NCI-H748 (cell line): ENCODE measurements around the gene INPP5A.

Experiments used
- DNase-seq: peaks from one replicate; lab custom pipeline; 2025; ENCODE audit not compliant: unreplicated experiment; lab: John Stamatoyannopoulos, UW

INPP5A gene

DNA sequence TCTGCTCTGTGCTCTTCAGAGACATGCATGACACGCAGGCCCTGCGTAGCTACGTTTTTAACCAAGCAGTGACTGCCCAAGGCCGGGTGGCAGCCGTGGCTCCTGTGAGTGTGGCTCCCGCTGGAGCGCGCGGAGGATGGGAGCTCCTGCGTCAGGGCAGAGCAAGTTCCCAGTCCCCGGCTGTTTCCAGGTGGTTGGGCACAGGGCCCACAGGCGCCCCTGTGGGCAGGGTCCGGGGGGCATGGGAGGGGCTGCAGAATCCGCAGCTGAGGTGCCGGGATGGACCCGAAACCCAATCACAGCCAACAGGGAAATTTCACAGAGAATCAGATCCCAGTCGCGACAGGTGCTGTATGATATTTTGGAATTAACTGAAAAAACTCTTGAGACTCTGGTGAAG is 238.6 kb downstream of the INPP5A start:
- no peak for DNase-seq

DNA sequence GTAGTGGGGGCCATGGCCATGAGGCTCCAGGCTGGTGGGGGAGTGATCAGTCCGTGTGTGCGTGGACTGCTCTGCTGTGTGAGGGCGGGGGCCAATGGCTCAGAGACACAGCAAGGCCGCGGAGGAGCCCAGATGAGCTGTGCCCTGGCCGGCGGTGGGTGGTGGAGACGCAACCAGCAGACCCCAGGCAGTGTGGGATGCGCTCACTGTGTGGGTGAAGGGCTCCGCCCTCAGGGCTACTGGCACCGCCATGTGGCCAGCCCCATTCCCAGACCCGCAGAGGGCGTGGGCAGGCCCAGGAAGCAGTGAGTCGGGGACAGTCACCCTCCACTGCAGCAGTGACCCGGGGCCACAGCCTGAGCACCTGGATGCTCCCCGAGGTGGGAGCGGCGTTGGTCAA is 239.2 kb downstream of the INPP5A start:
- no peak for DNase-seq

GRCh38 chr10:132777441-132777840 is 239.9 kb downstream of the INPP5A start:
- no peak for DNase-seq

- DNase-seq, result no peak
Measured at GRCh38 chr10:132779549-132780294, 242.1 kb downstream of the INPP5A start.

DNA sequence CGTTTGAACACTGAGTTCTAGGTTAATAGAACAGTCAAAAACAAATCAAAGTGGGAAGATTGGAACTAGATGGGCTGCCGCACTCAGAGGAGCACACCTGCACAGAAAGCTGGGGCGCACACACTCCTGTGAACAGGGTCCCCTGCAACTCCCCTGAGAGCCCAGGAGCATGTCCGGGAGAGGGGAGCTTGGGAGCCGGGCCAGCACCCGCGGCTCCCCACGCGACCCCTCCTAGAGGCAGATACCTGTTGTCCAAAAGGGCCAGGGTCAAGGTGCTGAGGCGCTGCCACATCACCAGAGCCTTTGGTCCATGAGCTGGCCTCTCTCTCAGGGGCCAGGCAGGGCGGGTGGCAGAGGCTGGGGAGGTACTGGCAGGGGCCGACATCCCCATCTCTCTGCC is 242.8 kb downstream of the INPP5A start:
- DNase-seq, result no peak

- DNase-seq, result no peak
Measured at GRCh38 chr10:132781556-132781955, 244.0 kb downstream of the INPP5A start.

DNA sequence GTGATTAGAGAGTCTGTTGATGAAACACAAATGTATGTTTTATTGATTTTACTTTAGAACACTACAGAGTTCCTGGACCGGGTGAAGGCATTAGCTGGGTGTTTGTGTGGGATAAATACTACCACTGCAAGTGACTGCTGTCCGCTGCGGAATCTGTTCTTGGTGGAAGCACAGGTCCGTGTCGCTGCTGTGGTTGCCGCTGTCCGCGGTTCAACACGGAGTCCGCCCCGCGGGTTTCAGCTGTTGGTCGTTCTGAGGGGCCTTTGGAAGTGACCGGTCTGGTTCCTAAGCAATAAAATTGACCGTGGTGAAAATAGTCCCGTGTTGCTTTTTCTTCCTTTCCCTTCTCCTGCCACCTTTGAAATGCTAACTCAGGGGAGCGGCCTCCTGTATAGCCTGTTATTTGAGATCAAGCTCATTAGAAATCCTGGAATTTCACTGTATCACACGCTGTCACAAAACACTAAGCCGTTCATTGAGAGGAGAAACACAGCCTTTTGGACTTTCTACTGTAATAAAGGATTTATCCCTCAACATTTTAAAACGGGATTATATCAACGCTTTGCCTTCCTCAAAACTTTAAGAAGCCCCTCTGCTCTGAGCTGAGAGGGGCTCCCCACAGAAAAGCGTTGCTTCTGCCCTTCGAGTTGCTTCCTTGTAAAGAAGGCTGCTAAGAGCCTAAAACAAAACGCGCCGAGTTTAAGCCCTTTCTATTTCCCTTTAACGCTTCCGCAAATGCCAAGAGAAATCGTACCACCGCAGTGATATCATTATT is 245.8 kb downstream of the INPP5A start:
- DNase-seq, result no peak

DNA sequence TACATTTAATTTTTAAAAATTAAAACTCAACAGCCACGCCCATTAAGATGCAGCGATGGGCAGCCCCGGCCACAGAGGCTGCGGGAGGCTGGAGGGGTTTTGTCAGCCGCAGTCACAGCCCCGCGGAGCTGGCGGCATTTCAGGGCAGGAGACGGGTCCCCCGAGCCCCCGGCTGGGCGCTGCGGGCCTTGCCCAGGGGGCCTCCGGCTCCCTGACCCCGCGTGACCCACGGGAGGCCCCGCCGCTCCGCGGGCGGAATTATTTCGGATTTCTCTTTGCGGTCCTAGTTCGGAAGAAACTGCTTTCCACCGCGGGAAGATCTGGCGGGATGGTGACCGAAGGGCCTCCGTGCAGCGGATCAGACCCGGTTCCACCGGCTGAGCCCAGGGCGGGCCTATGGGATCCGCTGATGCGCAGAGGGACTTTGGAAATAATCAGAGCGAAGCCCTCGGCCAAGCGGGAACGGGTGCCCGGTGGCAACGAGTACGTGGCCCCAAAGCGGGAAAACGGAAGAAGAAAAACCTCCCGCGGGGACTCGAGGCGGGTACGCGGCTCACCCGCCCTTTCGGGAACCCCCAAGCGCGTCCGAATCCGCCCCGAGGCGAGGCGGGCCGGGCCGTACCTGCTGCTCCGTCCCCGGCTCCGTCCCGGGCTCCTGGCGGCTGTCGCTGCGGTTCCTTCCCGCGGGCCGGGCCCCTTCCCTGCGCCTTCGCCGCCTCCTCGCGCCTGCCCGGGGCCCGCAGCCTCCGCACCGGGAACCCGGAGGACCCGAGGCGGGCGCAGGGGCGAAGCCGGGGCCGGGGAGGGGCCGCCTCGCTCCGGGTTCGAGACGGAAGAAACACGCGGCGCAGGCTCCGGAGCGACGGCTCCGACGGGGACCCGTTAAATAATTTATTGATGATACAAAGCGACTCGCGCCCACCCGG is 246.6 kb downstream of the INPP5A start:
- DNase-seq, result no peak

GRCh38 chr10:132784866-132785722 is 247.5 kb downstream of the INPP5A start:
- no peak for DNase-seq

DNA sequence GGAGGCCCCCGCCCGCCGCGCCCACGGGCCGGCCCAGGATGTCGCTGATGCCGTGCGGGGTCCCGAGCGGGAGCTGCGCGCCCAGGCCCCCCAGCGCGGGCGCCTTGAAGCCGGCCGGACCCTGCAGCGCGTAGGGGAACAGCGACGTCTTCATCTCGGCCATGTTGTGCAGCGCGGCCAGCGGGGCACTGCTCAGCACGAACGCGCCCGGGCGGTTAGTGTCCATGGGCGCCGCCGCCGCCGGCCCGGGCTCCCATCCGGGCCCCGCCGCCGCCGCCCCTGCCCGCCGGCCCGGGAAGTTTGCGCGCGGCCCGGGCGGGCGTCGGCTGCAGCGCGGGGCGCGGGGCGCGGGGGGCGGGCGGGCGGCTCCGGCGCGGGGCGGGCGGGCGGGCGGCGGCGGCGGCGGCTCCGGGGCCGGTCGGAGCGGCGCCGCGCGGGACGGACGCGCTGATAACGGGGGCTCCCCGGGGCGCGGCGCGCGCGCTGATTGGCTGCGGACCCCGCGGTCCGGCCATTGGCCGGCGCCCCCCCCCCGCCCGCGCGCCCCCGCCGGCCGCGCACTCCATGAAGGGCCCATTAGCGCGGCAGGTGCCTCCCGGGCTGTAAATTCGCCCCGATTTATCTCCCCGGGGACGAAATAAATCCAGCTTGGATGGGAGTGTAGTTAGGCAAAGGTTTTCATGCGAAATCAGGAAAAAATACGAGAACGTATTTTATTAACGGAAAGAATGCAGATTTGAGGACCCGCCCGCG is 248.3 kb downstream of the INPP5A start, which contains the start of gene NKX6-2:
Gene NKX6-2 (minus strand): TSS at position 425 of the 753 bp plus-strand sequence. CDS start 199 bp downstream, at position 226.
- DNase-seq, result peak; percentile 11

DNA sequence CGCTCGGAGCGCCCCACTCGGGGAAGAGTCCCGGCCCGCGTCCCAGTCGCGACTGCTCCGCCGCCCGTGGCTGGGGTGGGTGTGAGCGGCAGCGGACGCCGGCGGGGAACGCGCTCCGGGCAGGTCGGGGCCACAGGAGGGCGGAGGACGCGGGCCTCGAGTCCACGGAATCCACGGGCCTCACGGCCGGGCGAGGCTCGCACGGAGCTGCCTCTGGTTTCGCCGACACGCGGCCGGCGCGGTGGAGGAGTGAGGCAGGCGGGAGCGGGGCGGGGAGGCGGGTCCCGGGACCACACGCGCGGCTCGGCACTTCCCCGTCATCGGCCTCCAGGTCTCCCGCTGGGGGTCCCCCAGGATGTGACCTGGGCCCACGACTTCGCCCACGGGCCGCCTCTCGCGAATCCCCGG is 248.9 kb downstream of the INPP5A start:
- no peak for DNase-seq

- peak; percentile 29 for DNase-seq
Measured at GRCh38 chr10:132786884-132787494, 249.4 kb downstream of the INPP5A start.

- peak; percentile 30 for DNase-seq
Measured at GRCh38 chr10:132787495-132788179, 250.1 kb downstream of the INPP5A start.

GRCh38 chr10:132788180-132788830 is 250.7 kb downstream of the INPP5A start:
- DNase-seq, result peak; percentile 16

- no peak for DNase-seq
Measured at GRCh38 chr10:132788831-132789219, 251.2 kb downstream of the INPP5A start.

- DNase-seq, result no peak
Measured at GRCh38 chr10:132789659-132790148, 252.1 kb downstream of the INPP5A start.

DNA sequence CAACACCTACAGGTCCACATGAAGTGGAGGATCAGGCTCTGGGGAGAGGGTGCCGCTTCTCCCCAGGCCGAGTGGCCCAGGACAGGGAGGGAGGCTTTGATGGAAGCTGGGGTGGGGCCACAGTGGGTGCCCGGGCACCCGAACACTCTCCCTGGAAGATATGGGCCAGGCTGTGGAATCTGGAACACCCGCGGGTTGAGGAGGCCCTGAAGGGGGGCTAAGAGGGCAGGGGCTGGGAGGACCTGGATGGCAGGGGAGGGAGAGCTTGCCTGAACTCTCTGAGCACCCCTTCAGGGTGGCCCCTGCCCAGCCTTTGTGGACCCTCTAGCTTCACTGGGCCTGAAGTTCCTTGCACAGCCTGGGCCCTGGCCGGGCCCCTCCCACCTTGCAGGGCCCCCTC is 252.9 kb downstream of the INPP5A start:
- no peak for DNase-seq
